WERI-Rb-1 (cell line): ENCODE data around the gene BCAS3.
"Not testable (repeated sequence)": the region's sequence is repeated elsewhere in the genome, so short reads cannot be mapped to it uniquely, and the experiment has no call there.

Experiments used
- DNase-seq: peaks from one replicate; pipeline ENCODE4 v3.0.0-alpha.2; 2020
- H3K27ac ChIP-seq: fragments of 250-450 bp; sonication (Bioruptor Pico); 2 replicates; pipeline ENCODE4 v1.5.1; 2020; ENCODE audit warnings: mild to moderate bottlenecking, moderate library complexity
- H3K27me3 ChIP-seq: fragments of 250-450 bp; sonication (Bioruptor Pico); 2 replicates; pipeline ENCODE4 v1.5.1; 2021; ENCODE audit warnings: mild to moderate bottlenecking, low read depth, moderate library complexity; ENCODE audit not compliant: insufficient read depth, severe bottlenecking
- H3K36me3 ChIP-seq: fragments of 250-450 bp; sonication (Bioruptor Pico); 2 replicates; pipeline ENCODE4 v1.5.1; 2020; ENCODE audit warnings: mild to moderate bottlenecking, moderate library complexity
- H3K4me3 ChIP-seq: 2 replicates; pipeline ENCODE4 v1.5.1; 2011; ENCODE audit warnings: low read depth, mild to moderate bottlenecking, control low read depth, low read length
- H3K9me3 ChIP-seq: fragments of 250-450 bp; sonication (Bioruptor Pico); 2 replicates; pipeline ENCODE4 v1.5.1; 2021; ENCODE audit warnings: mild to moderate bottlenecking, moderate library complexity; ENCODE audit not compliant: severe bottlenecking
- TF ChIP-seq, protein P1 (sequence below): IDR thresholded peaks from 2 replicates; pipeline ENCODE4 v1.5.1; 2011; ENCODE audit warnings: low read depth, mild to moderate bottlenecking, control low read depth, inconsistent platforms, low read length

BCAS3 gene

DNA sequence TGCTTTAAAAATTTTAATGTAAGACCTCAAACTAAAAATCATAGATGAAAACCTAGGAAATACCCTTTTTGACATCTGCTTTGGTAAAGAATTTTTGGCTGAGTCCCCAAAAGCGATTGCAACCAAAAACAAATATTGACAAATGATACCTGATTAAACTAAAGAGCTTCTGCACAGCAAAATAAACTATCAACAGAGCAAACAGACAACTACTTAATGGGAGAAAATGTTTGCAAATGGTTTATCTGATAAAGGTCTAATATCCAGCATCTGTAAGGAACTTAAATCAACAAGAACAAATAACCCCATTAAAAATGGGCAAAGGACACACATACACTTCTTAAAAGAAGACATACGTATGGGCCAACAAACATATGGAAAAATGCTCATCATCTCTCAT, 242.5 kb downstream of the BCAS3 start:
- DNase-seq: no peak

DNA sequence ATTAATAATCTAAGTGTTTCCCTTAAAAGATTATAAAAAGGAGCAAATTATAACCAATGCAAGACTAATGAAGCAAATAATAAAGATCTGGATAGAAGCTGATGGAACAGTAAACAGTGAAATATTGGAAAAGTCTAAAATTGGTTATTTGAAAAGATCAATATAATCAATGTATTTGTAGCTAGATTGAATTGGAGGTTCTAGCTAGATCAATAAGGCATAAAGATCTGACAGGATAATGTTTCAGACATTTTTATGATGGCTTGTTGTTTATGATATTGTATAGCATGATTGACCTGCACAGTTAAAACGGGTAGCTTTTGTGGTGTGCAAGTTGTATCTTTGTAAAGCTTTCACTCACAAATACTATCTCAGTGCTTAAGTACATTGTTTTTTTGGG, 245.3 kb downstream of the BCAS3 start:
- Histone ChIP-seq H3K27ac (no peak overlapping the region), H3K4me3 (no peak overlapping the region), H3K36me3 (no peaks in the 10 kb centered on the region), H3K9me3 (no peaks in the 10 kb centered on the region), H3K27me3 (no peaks in the 10 kb centered on the region)
- TF ChIP-seq, protein P1, sequence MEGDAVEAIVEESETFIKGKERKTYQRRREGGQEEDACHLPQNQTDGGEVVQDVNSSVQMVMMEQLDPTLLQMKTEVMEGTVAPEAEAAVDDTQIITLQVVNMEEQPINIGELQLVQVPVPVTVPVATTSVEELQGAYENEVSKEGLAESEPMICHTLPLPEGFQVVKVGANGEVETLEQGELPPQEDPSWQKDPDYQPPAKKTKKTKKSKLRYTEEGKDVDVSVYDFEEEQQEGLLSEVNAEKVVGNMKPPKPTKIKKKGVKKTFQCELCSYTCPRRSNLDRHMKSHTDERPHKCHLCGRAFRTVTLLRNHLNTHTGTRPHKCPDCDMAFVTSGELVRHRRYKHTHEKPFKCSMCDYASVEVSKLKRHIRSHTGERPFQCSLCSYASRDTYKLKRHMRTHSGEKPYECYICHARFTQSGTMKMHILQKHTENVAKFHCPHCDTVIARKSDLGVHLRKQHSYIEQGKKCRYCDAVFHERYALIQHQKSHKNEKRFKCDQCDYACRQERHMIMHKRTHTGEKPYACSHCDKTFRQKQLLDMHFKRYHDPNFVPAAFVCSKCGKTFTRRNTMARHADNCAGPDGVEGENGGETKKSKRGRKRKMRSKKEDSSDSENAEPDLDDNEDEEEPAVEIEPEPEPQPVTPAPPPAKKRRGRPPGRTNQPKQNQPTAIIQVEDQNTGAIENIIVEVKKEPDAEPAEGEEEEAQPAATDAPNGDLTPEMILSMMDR: no peak
- DNase-seq: no peak

More for the DNA sequence above, 242.5 kb downstream of the BCAS3 start:
- Histone ChIP-seq H3K4me3 (no peak overlapping the region), H3K9me3 (peaks cover 11% of the 10 kb centered on the region), H3K36me3 (no peaks in the 10 kb centered on the region), H3K27me3 (no peaks in the 10 kb centered on the region), H3K27ac (no peak overlapping the region)
- TF ChIP-seq, protein P1: no peak

- Histone ChIP-seq H3K27ac (no peak overlapping the region), H3K9me3 (no peaks in the 10 kb centered on the region), H3K4me3 (no peak overlapping the region), H3K27me3 (no peaks in the 10 kb centered on the region), H3K36me3 (no peaks in the 10 kb centered on the region)
- TF ChIP-seq, protein P1: no peak
- no peak for DNase-seq
Observed at GRCh38 chr17:60926466-60927183, 249.0 kb downstream of the BCAS3 start.

GRCh38 chr17:60933739-60934138, 256.1 kb downstream of the BCAS3 start:
- H3K27me3 ChIP-seq: no peaks in the 10 kb centered on the region
- TF ChIP-seq, protein P1: no peak
- H3K36me3 ChIP-seq: no peaks in the 10 kb centered on the region
- no peaks in the 10 kb centered on the region for H3K9me3 ChIP-seq
- no peak for DNase-seq
- no peak overlapping the region for H3K27ac ChIP-seq
- no peak overlapping the region for H3K4me3 ChIP-seq

DNA sequence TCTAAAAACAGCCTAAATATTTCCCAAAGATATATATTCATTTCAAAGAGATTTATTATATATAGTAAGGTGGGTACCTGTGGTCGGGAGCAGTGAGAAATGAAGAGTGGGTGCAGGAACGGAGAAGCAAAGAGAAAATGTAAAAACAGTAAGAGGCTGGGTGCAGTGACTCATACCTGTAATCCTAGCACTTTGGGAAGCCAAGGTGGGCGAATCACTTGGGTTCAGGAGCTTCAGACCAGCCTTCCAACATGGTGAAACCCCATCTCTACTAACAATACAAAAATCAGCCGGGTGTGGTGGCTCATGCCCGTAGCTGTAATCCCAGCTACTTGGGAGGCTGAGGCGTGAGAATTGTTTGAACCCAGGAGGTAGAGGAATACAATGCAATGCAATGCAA, 257.1 kb downstream of the BCAS3 start:
- TF ChIP-seq, protein P1: no peak
- no peaks in the 10 kb centered on the region for H3K36me3 ChIP-seq
- no peak for DNase-seq
- H3K27ac ChIP-seq: no peak overlapping the region
- H3K4me3 ChIP-seq: no peak overlapping the region
- H3K9me3 ChIP-seq: no peaks in the 10 kb centered on the region
- H3K27me3 ChIP-seq: no peaks in the 10 kb centered on the region

DNA sequence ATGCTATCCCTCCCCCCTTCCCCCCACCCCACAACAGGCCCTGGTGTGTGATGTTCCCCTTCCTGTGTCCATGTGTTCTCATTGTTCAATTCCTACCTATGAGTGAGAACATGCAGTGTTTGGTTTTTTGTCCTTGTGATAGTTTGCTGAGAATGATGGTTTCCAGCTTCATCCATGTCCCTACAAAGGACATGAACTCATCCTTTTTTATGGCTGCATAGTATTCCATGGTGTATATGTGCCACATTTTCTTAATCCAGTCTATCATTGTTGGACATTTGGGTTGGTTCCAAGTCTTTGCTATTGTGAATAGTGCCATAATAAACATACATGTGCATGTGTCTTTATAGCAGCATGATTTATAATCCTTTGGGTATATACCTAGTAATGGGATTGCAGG, 258.3 kb downstream of the BCAS3 start:
- H3K36me3 ChIP-seq, H3K9me3 ChIP-seq, DNase-seq, H3K27ac ChIP-seq, H3K27me3 ChIP-seq, H3K4me3 ChIP-seq: not testable (repeated sequence)
